K562 (cell line): ENCODE measurements around the gene MACROD2. TPM values are rescaled to one million over a fixed set of nuclear protein-coding genes. Genes with fewer than 3 reads are reported as not detected.

ENCODE experiments used
- ATAC-seq: fragments of 200-7000 bp; cut with Tn5 transposase; 3 replicates; pipeline ENCODE4 v1.9.1; 2020; ENCODE audit warnings: moderate library complexity
- BruUV-seq: library from RNA; stranded (reverse); fragments of 400-500 nt; replicated peaks from 2 replicates; lab custom pipeline; 2021; lab: Mats Ljungman, UMichigan
- CTCF ChIA-PET: fragments of 300-600 bp; formaldehyde crosslinking; extraction: SDS; loops from one replicate; lab custom pipeline; 2021; ENCODE audit warnings: low intra/inter-chr PET ratio; lab: Yijun Ruan, JAX
- POLR2A ChIA-PET: fragments of 300-600, 350-650 bp; sonication (Branson Sonifier 250); formaldehyde crosslinking; extraction: SDS; loops from one replicate; lab custom pipeline; 2021; ENCODE audit warnings: antibody characterized with exemption, inconsistent platforms; lab: Yijun Ruan, JAX
- DNase-seq, 4 experiments: peaks; one replicate each; pipeline versions ENCODE4 v3.0.0 to v3.0.0-alpha.2; 2011 to 2018; ENCODE audit warnings: low spot score in 3 of 4, mixed read lengths in 3 of 4; ENCODE audit errors: extremely low read depth in 1 of 4
- FAIRE-seq: peaks from 2 replicates; lab custom pipeline; 2011; peaks lifted over from hg19 to GRCh38; lab: Jason Lieb, UNC
- H2AFZ ChIP-seq: 2 replicates; pipeline ENCODE4 v1.6.0; 2011; ENCODE audit warnings: low read depth, low read length, control low read depth, inconsistent platforms
- H3K27ac ChIP-seq: fragments of 200-600 bp; 3 replicates; pipeline ENCODE4 v1.8.0; 2011; ENCODE audit warnings: low read depth, mild to moderate bottlenecking, control low read depth, inconsistent platforms, low read length, moderate library complexity, mixed read lengths; ENCODE audit errors: extremely low read depth
- H3K27me3 ChIP-seq, 2 experiments: fragments of 300-600 bp in 1 of 2; 2 replicates in 1 of 2; 3 replicates in 1 of 2; pipeline versions ENCODE4 v1.6.0 to v1.8.0; 2011; ENCODE audit warnings: inconsistent platforms in 2 of 2, low read length in 2 of 2, mild to moderate bottlenecking in 1 of 2, mixed read lengths in 1 of 2, moderate library complexity in 1 of 2; ENCODE audit not compliant: control insufficient read depth in 2 of 2, insufficient read depth in 2 of 2
- H3K36me3 ChIP-seq: fragments of 300-600 bp; 3 replicates; pipeline ENCODE4 v1.8.0; 2011; ENCODE audit warnings: mild to moderate bottlenecking, low read length, inconsistent platforms; ENCODE audit not compliant: control insufficient read depth, insufficient read depth
- H3K4me1 ChIP-seq, 2 experiments: fragments of 200-600 bp in 1 of 2; replicated peaks in 1 of 2; 2 replicates in 1 of 2; 3 replicates in 1 of 2; pipeline versions ENCODE4 v1.5.1 to v1.8.0; 2011; ENCODE audit warnings: inconsistent platforms in 2 of 2, low read length in 2 of 2, mild to moderate bottlenecking in 1 of 2, mixed read lengths in 1 of 2, moderate library complexity in 1 of 2; ENCODE audit not compliant: control insufficient read depth in 2 of 2, insufficient read depth in 2 of 2
- H3K4me2 ChIP-seq: 2 replicates; pipeline ENCODE4 v1.6.1; 2011; ENCODE audit warnings: low read length, control low read depth, inconsistent platforms, mixed read lengths; ENCODE audit not compliant: insufficient read depth
- H3K4me3 ChIP-seq: fragments of 200-600 bp; sonication (generic), shearing (Covaris generic); 2 replicates; pipeline ENCODE4 v1.5.1; 2016; ENCODE audit warnings: control low read depth, inconsistent platforms
- H3K79me2 ChIP-seq: fragments of 200-600 bp; 3 replicates; pipeline ENCODE4 v1.8.0; 2011; ENCODE audit warnings: low read length, inconsistent platforms; ENCODE audit not compliant: control insufficient read depth, insufficient read depth
- H3K9ac ChIP-seq, 2 experiments: 2 replicates each; pipeline versions ENCODE4 v1.6.0 to v1.6.1; 2011; ENCODE audit warnings: low read depth in 2 of 2, low read length in 2 of 2, control low read depth in 1 of 2, inconsistent platforms in 1 of 2, mild to moderate bottlenecking in 1 of 2, mixed read lengths in 1 of 2; ENCODE audit not compliant: insufficient read depth in 1 of 2
- H3K9me1 ChIP-seq: one replicate; pipeline ENCODE4 v1.6.0; 2011; ENCODE audit warnings: inconsistent platforms, mild to moderate bottlenecking, low read length, moderate library complexity; ENCODE audit not compliant: control insufficient read depth, insufficient read depth
- H3K9me3 ChIP-seq: replicated peaks from 2 replicates; pipeline ENCODE4 v1.5.1; 2011; ENCODE audit warnings: low read depth, low read length, inconsistent platforms; ENCODE audit not compliant: control insufficient read depth, insufficient read depth
- H4K20me1 ChIP-seq: replicated peaks from 2 replicates; pipeline ENCODE4 v1.6.1; 2011; ENCODE audit warnings: low read length, inconsistent platforms, mixed read lengths; ENCODE audit not compliant: control insufficient read depth, insufficient read depth
- ELF4 ChIP-seq: fragments of 450-650 bp; formaldehyde crosslinking; IDR thresholded peaks from 2 replicates; pipeline ENCODE4 v1.4.0; 2022; ENCODE audit warnings: missing genetic modification characterization
- HNRNPL ChIP-seq: fragments of 200-400 bp; formaldehyde crosslinking; IDR thresholded peaks from 2 replicates; pipeline ENCODE4 v1.6.1; 2017; ENCODE audit warnings: low read depth, mild to moderate bottlenecking, low read length
- NELFE ChIP-seq: IDR thresholded peaks from 2 replicates; pipeline ENCODE4 v1.6.1; 2011; ENCODE audit warnings: mild to moderate bottlenecking; ENCODE audit not compliant: insufficient read depth, insufficient read length
- TGIF2 ChIP-seq: sonication (generic); formaldehyde crosslinking; IDR thresholded peaks from 2 replicates; pipeline ENCODE4 v1.8.1; 2022; ENCODE audit warnings: mild to moderate bottlenecking, missing genetic modification reagents, moderate library complexity
- WGBS: fragments of 100-300 bp; shearing (Covaris generic); methylation state at CpG from one replicate; pipeline ENCODE4 v1.1.6; 2016; ENCODE audit warnings: low coverage, mixed read lengths; ENCODE audit not compliant: insufficient coverage; ENCODE audit errors: missing lambda C conversion rate; 5-methylcytosine and 5-hydroxymethylcytosine counted together
- in situ Hi-C: fragments of 300-500 bp; cut with MboI; formaldehyde crosslinking; loops from 4 replicates; pipeline ENCODE4 v1.15.0; 2018; ENCODE audit warnings: inconsistent platforms, mixed read lengths
- intact Hi-C: fragments of 100-400 bp; cut with micrococcal nuclease; formaldehyde crosslinking; loops from 2 replicates; pipeline ENCODE4 v1.14.2; 2022
- polyA plus RNA-seq, 8 experiments: library from polyadenylated mRNA; depleted of rRNA in 4 of 8; stranded (reverse) in 5 of 8; unstranded in 3 of 8; fragments of >200 nt; fragmentation: Nextera tagmentation in 2 of 8; fragmentation: Illumina TruSeq in 1 of 8; extraction: Ambion mirVana in 2 of 8; extraction: Trizol in 1 of 8; gene quantifications; 2 replicates each; pipeline versions ENCODE4 v1.2.1 to v1.2.3, GENCODE V29; 2011 to 2014; ENCODE audit warnings: inconsistent platforms in 1 of 8, missing spikeins in 1 of 8
- total RNA-seq, 7 experiments: library from RNA; depleted of rRNA in 6 of 7; stranded (reverse); fragments of >200 nt in 6 of 7; fragmentation: Illumina TruSeq in 2 of 7; extraction: Trizol in 2 of 7; gene quantifications; 2 replicates each; pipeline versions ENCODE4 v1.2.1 to v1.2.3, GENCODE V29; 2011 to 2021; ENCODE audit warnings: low replicate concordance in 1 of 7
- TF ChIP-seq, protein P1 (sequence below): fragments of 250-450 bp; sonication (Bioruptor Pico); IDR thresholded peaks from 2 replicates; pipeline ENCODE4 v1.8.0; 2021; ENCODE audit warnings: mild to moderate bottlenecking, moderate library complexity

MACROD2 gene
- total and polyA plus RNA-seq, 9 of the 15 experiments (the other 6 are each of a cell fraction or from before 2014, with no cell fraction given), result not detected

DNA sequence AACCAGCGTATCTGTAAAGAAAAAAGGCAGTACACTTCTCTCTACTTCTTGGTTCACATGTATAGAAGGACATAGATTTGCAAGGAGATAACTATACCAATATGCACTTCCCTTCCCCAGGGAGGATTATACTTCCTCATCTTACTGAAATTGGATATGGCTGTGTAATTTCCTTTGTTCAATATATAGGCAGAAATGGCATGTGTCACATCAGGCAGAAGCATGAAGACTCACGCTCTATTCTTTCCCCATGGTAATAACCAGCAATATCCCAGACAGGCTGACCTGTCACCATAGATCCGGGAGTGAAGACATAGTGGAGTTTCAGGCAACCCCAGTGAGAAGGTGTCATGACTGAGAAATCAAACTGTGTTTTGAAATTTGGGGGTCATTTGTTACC lies 2059.7 kb downstream of the MACROD2 start (continued):
- no peak for TF ChIP-seq TGIF2 (CRISPR knock-in tag)

DNA sequence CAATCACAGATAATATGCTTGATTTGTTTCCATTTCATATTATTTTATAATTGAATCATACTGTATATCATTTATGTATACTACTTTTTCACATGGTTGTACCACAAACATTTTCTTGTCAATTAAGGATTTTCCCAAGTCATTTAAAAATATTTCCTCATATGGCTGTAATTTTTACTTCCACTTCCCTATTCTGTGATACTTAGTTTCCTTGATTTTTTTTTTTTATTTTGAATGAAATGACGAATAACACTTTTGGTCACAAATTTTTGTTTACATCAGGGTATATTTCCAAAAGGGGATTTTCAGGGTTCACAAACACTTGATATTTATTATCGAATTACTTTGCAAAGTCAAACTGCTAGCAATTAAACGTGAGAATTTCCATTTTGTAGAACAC lies 2062.3 kb downstream of the MACROD2 start:
- 0% methylated on average over 3 of the region's 3 CpGs for WGBS
- FAIRE-seq (no peak), DNase-seq (no peak), ATAC-seq (no peak)
- Histone ChIP-seq H3K4me3 (no peak overlapping the region), H3K4me2 (no peak overlapping the region), H4K20me1 (no peaks in the 10 kb centered on the region), H3K9me3 (no peaks in the 10 kb centered on the region), H3K9ac (no peak overlapping the region), H3K4me1 (no peaks in the 10 kb centered on the region), H3K27ac (no peak overlapping the region), H3K27me3 (no peaks in the 10 kb centered on the region), H3K36me3 (no peaks in the 10 kb centered on the region), H3K79me2 (no peaks in the 10 kb centered on the region), H3K9me1 (no peaks in the 10 kb centered on the region), H2AFZ (no peak overlapping the region)
- in situ Hi-C loops, result no loop called here
- ChIA-PET CTCF (no interaction called here), POLR2A (interaction anchor here (0.6 kb wide), 1 partner anchor 8 kb away, joined by 3 read pairs; no protein-coding TSS in a partner anchor)
- BruUV-seq, result no TSS peak
- intact Hi-C loops, result no loop called here
- TF ChIP-seq, protein P1, sequence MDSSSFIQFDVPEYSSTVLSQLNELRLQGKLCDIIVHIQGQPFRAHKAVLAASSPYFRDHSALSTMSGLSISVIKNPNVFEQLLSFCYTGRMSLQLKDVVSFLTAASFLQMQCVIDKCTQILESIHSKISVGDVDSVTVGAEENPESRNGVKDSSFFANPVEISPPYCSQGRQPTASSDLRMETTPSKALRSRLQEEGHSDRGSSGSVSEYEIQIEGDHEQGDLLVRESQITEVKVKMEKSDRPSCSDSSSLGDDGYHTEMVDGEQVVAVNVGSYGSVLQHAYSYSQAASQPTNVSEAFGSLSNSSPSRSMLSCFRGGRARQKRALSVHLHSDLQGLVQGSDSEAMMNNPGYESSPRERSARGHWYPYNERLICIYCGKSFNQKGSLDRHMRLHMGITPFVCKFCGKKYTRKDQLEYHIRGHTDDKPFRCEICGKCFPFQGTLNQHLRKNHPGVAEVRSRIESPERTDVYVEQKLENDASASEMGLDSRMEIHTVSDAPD, result no peak
- no peak for TF ChIP-seq ELF4 (CRISPR knock-in tag)
- TF ChIP-seq NELFE, result no peak
- no peak for TF ChIP-seq HNRNPL
